SK-N-SH (cell line): ENCODE measurements around the gene DCUN1D2.

ENCODE experiments used
- EP300 ChIP-seq, 2 experiments: IDR thresholded peaks; 2 replicates each; pipeline versions ENCODE4 v1.4.0 to v1.6.1; 2012; ENCODE audit warnings: borderline replicate concordance in 1 of 2, low read depth in 1 of 2, low read length in 1 of 2
- GATA2 ChIP-seq: sonication (generic); formaldehyde crosslinking; IDR thresholded peaks from 2 replicates; pipeline ENCODE4 v1.5.0; 2020; ENCODE audit warnings: mild to moderate bottlenecking, missing genetic modification reagents
- TF ChIP-seq, protein P1 (sequence below): fragments of 200-600 bp; sonication (generic); IDR thresholded peaks from 2 replicates; pipeline ENCODE4 v1.6.1; 2017; ENCODE audit warnings: antibody characterized with exemption, mild to moderate bottlenecking, moderate library complexity
- TF ChIP-seq, protein P2 (sequence below): IDR thresholded peaks from 2 replicates; pipeline ENCODE4; 2012
- TF ChIP-seq, protein P3 (sequence below): IDR thresholded peaks from 2 replicates; pipeline ENCODE4 v1.4.0; 2012; ENCODE audit warnings: low read depth, borderline replicate concordance

DNA sequence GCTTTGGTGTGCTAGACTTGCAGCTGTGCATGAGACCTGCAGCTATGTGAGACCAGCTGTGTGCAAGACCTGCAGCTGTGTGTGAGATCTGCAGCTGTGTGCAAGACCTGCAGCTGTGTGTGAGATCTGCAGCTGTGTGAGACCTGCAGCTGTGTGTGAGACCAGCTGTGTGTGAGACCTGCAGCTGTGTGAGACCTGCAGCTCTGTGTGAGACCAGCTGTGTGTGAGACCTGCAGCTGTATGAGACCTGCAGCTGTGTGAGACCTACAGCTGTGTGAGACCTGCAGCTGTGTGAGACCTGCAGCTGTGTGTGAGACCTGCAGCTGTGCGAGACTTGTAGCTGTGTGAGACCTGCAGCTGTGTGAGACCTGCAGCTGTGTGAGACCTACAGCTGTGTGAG lies 6.7 kb upstream of the DCUN1D2 start:
- TF ChIP-seq, protein P1, sequence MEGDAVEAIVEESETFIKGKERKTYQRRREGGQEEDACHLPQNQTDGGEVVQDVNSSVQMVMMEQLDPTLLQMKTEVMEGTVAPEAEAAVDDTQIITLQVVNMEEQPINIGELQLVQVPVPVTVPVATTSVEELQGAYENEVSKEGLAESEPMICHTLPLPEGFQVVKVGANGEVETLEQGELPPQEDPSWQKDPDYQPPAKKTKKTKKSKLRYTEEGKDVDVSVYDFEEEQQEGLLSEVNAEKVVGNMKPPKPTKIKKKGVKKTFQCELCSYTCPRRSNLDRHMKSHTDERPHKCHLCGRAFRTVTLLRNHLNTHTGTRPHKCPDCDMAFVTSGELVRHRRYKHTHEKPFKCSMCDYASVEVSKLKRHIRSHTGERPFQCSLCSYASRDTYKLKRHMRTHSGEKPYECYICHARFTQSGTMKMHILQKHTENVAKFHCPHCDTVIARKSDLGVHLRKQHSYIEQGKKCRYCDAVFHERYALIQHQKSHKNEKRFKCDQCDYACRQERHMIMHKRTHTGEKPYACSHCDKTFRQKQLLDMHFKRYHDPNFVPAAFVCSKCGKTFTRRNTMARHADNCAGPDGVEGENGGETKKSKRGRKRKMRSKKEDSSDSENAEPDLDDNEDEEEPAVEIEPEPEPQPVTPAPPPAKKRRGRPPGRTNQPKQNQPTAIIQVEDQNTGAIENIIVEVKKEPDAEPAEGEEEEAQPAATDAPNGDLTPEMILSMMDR, result no peak
- TF ChIP-seq, protein P2, sequence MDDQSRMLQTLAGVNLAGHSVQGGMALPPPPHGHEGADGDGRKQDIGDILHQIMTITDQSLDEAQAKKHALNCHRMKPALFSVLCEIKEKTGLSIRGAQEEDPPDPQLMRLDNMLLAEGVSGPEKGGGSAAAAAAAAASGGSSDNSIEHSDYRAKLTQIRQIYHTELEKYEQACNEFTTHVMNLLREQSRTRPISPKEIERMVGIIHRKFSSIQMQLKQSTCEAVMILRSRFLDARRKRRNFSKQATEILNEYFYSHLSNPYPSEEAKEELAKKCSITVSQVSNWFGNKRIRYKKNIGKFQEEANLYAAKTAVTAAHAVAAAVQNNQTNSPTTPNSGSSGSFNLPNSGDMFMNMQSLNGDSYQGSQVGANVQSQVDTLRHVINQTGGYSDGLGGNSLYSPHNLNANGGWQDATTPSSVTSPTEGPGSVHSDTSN, result no peak
- TF ChIP-seq EP300 (IDR thresholded peaks at IDR 0.05; ENCODE audit: borderline replicate concordance in 1 of 2, low read depth in 1 of 2, low read length in 1 of 2) (no peak), GATA2 (CRISPR knock-in tag) (no peak)
- TF ChIP-seq, protein P3, sequence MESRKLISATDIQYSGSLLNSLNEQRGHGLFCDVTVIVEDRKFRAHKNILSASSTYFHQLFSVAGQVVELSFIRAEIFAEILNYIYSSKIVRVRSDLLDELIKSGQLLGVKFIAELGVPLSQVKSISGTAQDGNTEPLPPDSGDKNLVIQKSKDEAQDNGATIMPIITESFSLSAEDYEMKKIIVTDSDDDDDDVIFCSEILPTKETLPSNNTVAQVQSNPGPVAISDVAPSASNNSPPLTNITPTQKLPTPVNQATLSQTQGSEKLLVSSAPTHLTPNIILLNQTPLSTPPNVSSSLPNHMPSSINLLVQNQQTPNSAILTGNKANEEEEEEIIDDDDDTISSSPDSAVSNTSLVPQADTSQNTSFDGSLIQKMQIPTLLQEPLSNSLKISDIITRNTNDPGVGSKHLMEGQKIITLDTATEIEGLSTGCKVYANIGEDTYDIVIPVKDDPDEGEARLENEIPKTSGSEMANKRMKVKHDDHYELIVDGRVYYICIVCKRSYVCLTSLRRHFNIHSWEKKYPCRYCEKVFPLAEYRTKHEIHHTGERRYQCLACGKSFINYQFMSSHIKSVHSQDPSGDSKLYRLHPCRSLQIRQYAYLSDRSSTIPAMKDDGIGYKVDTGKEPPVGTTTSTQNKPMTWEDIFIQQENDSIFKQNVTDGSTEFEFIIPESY, result no peak
